ENCODE results near the gene TSEN2. TPM values are rescaled to one million over a fixed set of nuclear protein-coding genes. Genes with fewer than 3 reads are reported as not detected.
"Not testable (repeated sequence)": the region's sequence is repeated elsewhere in the genome, so short reads cannot be mapped to it uniquely, and the experiment has no call there.

The TSEN2 gene
- total RNA-seq, 1 donor from 2014 or later: 18.6 TPM

DNA sequence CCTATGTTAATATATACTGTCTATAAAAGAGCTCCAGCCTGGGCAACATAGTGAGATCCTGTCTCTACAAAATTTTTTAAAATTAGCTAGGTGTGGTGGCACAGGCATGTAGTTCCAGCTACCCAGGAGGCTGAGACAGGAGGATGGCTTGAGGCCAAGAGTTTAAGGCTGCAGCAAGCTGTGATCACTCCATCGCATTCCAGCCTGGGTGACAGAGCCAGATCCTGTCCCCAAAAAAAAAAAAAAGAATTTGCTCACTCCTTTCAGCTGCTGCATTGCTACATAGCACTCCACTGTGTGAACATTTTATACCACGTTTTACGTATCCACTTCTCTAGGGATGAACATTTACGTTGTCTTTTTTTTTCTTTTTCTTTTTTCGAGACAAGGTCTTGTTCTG, 6.0 kb upstream of the TSEN2 start:
- Mint-ChIP-seq H3K36me3 (ENCODE audit: unreplicated experiment) (no peaks in the 10 kb centered on the region), H3K4me1 (ENCODE audit: low read depth, unreplicated experiment) (peaks cover 5% of the 10 kb centered on the region), H3K4me3 (ENCODE audit: unreplicated experiment) (no peak overlapping the region), H3K27me3 (ENCODE audit: unreplicated experiment) (no peaks in the 10 kb centered on the region), H3K27ac (ENCODE audit: unreplicated experiment) (no peak overlapping the region), H3K9me3 (ENCODE audit: unreplicated experiment) (peaks cover 4% of the 10 kb centered on the region)
- DNase-seq: no peak
- TF ChIP-seq, protein P1, sequence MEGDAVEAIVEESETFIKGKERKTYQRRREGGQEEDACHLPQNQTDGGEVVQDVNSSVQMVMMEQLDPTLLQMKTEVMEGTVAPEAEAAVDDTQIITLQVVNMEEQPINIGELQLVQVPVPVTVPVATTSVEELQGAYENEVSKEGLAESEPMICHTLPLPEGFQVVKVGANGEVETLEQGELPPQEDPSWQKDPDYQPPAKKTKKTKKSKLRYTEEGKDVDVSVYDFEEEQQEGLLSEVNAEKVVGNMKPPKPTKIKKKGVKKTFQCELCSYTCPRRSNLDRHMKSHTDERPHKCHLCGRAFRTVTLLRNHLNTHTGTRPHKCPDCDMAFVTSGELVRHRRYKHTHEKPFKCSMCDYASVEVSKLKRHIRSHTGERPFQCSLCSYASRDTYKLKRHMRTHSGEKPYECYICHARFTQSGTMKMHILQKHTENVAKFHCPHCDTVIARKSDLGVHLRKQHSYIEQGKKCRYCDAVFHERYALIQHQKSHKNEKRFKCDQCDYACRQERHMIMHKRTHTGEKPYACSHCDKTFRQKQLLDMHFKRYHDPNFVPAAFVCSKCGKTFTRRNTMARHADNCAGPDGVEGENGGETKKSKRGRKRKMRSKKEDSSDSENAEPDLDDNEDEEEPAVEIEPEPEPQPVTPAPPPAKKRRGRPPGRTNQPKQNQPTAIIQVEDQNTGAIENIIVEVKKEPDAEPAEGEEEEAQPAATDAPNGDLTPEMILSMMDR (IDR thresholded peaks at IDR 0.05; ENCODE audit: partially characterized antibody, unreplicated experiment): no peak

DNA sequence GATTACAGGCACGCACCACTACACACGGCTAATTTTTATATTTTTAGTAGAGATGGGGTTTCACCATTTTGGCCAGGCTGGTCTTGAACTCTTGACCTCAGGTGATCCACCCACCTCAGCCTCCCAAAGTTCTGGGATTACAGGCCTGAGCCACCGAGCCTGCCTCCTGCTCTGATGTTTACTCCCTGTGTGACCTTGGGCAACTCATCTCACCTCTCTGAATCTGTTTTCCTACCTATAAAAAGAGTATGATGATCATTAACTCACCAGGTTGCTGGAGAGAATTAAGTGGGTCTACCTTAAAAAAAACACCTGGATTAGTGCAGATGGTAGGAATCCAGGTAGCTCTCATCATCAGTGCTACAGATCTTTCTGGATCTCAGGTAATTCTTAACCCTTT, 5.1 kb upstream of the TSEN2 start:
- not testable (repeated sequence) for H3K36me3 Mint-ChIP-seq (ENCODE audit: unreplicated experiment); H3K4me3 Mint-ChIP-seq (ENCODE audit: unreplicated experiment); H3K27ac Mint-ChIP-seq (ENCODE audit: unreplicated experiment); H3K9me3 Mint-ChIP-seq (ENCODE audit: unreplicated experiment); DNase-seq; H3K27me3 Mint-ChIP-seq (ENCODE audit: unreplicated experiment)
- H3K4me1 Mint-ChIP-seq (ENCODE audit: low read depth, unreplicated experiment): peaks cover 11% of the 10 kb centered on the region

- Mint-ChIP-seq H3K4me1 (ENCODE audit: low read depth, unreplicated experiment) (peaks cover 13% of the 10 kb centered on the region), H3K36me3 (ENCODE audit: unreplicated experiment) (no peaks in the 10 kb centered on the region), H3K27ac (ENCODE audit: unreplicated experiment) (peak overlapping the region; percentile 88), H3K27me3 (ENCODE audit: unreplicated experiment) (no peaks in the 10 kb centered on the region), H3K4me3 (ENCODE audit: unreplicated experiment) (peak overlapping the region; percentile 63), H3K9me3 (ENCODE audit: unreplicated experiment) (peaks cover 4% of the 10 kb centered on the region)
- DNase-seq: peak; percentile 30
- TF ChIP-seq, protein P1 (IDR thresholded peaks at IDR 0.05; ENCODE audit: partially characterized antibody, unreplicated experiment): peak; percentile 94
These were observed 4.3 kb upstream of the TSEN2 start for GRCh38 chr3:12479919-12480427.

- H3K4me1 Mint-ChIP-seq (ENCODE audit: low read depth, unreplicated experiment): peaks cover 16% of the 10 kb centered on the region
- no peaks in the 10 kb centered on the region for H3K36me3 Mint-ChIP-seq (ENCODE audit: unreplicated experiment)
- peaks cover 6% of the 10 kb centered on the region for H3K9me3 Mint-ChIP-seq (ENCODE audit: unreplicated experiment)
- peak overlapping the region; percentile 10 for H3K27ac Mint-ChIP-seq (ENCODE audit: unreplicated experiment)
- H3K27me3 Mint-ChIP-seq (ENCODE audit: unreplicated experiment): no peaks in the 10 kb centered on the region
- no peak for DNase-seq
- peak overlapping the region; percentile 99 for H3K4me3 Mint-ChIP-seq (ENCODE audit: unreplicated experiment)
- TF ChIP-seq, protein P1 (IDR thresholded peaks at IDR 0.05; ENCODE audit: partially characterized antibody, unreplicated experiment): no peak
These were observed 870 bp upstream of the TSEN2 start for GRCh38 chr3:12483410-12483809.

DNA sequence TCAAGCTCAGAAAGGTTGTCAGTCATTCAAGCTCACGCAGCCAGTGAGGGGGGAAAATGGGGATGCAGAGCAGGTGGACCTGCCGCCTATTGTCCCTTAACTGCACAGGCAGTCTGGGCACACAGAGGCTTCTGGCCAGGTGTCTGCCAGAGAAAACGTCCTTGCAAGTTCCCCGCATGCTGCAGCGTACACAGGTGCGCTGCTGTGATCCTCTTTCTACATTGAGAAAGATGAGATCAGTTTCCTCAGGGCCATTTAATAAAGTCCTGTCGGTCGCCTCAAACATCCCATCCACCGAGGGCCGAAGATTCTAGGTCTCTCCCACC, 445 bp upstream of the TSEN2 start:
- H3K4me1 Mint-ChIP-seq (ENCODE audit: low read depth, unreplicated experiment): peaks cover 16% of the 10 kb centered on the region
- H3K27ac Mint-ChIP-seq (ENCODE audit: unreplicated experiment): peak overlapping the region; percentile 10
- TF ChIP-seq, protein P1 (IDR thresholded peaks at IDR 0.05; ENCODE audit: partially characterized antibody, unreplicated experiment): no peak
- no peaks in the 10 kb centered on the region for H3K27me3 Mint-ChIP-seq (ENCODE audit: unreplicated experiment)
- peaks cover 6% of the 10 kb centered on the region for H3K9me3 Mint-ChIP-seq (ENCODE audit: unreplicated experiment)
- H3K36me3 Mint-ChIP-seq (ENCODE audit: unreplicated experiment): no peaks in the 10 kb centered on the region
- DNase-seq: no peak
- H3K4me3 Mint-ChIP-seq (ENCODE audit: unreplicated experiment): peak overlapping the region; percentile 99

DNA sequence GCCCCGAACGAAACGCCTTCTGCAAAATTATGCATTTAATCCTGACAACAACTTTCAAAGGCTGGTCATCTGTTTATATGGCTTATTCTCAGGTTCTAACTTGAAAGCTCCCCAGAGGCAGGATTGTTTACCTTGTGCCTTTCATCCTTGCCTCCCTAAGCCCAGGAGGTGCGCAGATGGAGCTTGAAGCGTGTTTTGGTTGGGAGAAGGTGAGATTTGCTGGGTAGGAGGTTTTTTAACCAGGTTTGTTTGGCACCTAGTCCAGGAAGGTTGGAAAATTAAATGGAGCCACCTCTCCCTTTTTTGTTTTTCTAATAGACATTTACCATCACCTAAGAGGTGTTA, 675 bp downstream of the TSEN2 start:
- Mint-ChIP-seq H3K27me3 (ENCODE audit: unreplicated experiment) (no peaks in the 10 kb centered on the region), H3K9me3 (ENCODE audit: unreplicated experiment) (peaks cover 6% of the 10 kb centered on the region), H3K4me1 (ENCODE audit: low read depth, unreplicated experiment) (peaks cover 25% of the 10 kb centered on the region), H3K36me3 (ENCODE audit: unreplicated experiment) (no peaks in the 10 kb centered on the region), H3K4me3 (ENCODE audit: unreplicated experiment) (peak overlapping the region; percentile 99), H3K27ac (ENCODE audit: unreplicated experiment) (peak overlapping the region; percentile 96)
- DNase-seq: no peak
- TF ChIP-seq, protein P1 (IDR thresholded peaks at IDR 0.05; ENCODE audit: partially characterized antibody, unreplicated experiment): no peak
